ENCODE measurements around the gene HYAL3. TPM values are rescaled to one million over a fixed set of nuclear protein-coding genes. Genes with fewer than 3 reads are reported as not detected.

Gene HYAL3
- total RNA-seq, 1 experiment from 2014 or later: 20.8 TPM

- Histone ChIP-seq H3K9me2 (replicated peaks; ENCODE audit: low read length) (no peaks in the 10 kb centered on the region), H4K20me1 (ENCODE audit: low read length) (no peaks in the 10 kb centered on the region), H2AFZ (ENCODE audit: low read length) (peak overlapping the region; percentile 57; the same call in 1 of the 2 replicates), H3K79me2 (ENCODE audit: low read length) (peaks cover 14% of the 10 kb centered on the region), H3K27me3 (ENCODE audit: low read length) (no peaks in the 10 kb centered on the region), H3K36me3 (ENCODE audit: low read depth, low read length) (no peaks in the 10 kb centered on the region), H3K9ac (ENCODE audit: low read length) (peak overlapping the region; percentile 81), H3K4me3 (ENCODE audit: low read length) (peak overlapping the region; percentile 52), H3K4me2 (ENCODE audit: low read length) (peak overlapping the region; percentile 71), H3K4me1 (ENCODE audit: insufficient read depth, low read length) (peaks cover 20% of the 10 kb centered on the region), H3K9me3 (ENCODE audit: low read length) (no peaks in the 10 kb centered on the region), H3K27ac (ENCODE audit: low read length) (peak overlapping the region; percentile 90), H3F3A (ENCODE audit: low read length, unreplicated experiment) (no peaks in the 10 kb centered on the region)
- POLR2A ChIA-PET (ENCODE audit: unreplicated experiment): interaction anchor here (0.6 to 1.8 kb wide), 5 partner anchors 11 to 1860 kb away, joined by 3 to 12 read pairs (median 4); partner anchors contain the start of genes CCDC51, CYB561D2, NPRL2 and TMA7
- CTCF ChIA-PET: interaction anchor here (0.9 to 1.6 kb wide), 2 partner anchors 24 to 37 kb away, joined by 5 to 7 read pairs; no protein-coding TSS in a partner anchor
- intact Hi-C loops (cut with micrococcal nuclease): loop anchor here (1.0 to 2.0 kb wide), 3 partner anchors 17 to 65 kb away; no protein-coding TSS in a partner anchor
- DNase-seq: no peak
- TSS peak; percentile 92 for BruUV-seq (replicated peaks)
- ATAC-seq: no peak
- TF ChIP-seq CTCF (conservative IDR thresholded peaks at IDR 0.05; ENCODE audit: low read depth, low read length): no peak
- no peak for TF ChIP-seq EZH2phosphoT487 (IDR thresholded peaks at IDR 0.05; ENCODE audit: borderline replicate concordance, low read length)
- TF ChIP-seq EZH2 (IDR thresholded peaks at IDR 0.05; ENCODE audit: low read length, unreplicated experiment): no peak
Observed at GRCh38 chr3:50299929-50300680, 900 bp upstream of the HYAL3 start.

- no TSS peak for BruUV-seq (replicated peaks)
- DNase-seq: no peak
- no peak for ATAC-seq
- Histone ChIP-seq H3K36me3 (ENCODE audit: low read depth, low read length) (no peaks in the 10 kb centered on the region), H3K27ac (ENCODE audit: low read length) (peak overlapping the region; percentile 90), H3K4me1 (ENCODE audit: insufficient read depth, low read length) (peaks cover 20% of the 10 kb centered on the region), H3K9ac (ENCODE audit: low read length) (peak overlapping the region; percentile 81), H3K4me2 (ENCODE audit: low read length) (peak overlapping the region; percentile 71), H2AFZ (ENCODE audit: low read length) (peak overlapping the region; percentile 57; the same call in 1 of the 2 replicates), H3K9me3 (ENCODE audit: low read length) (no peaks in the 10 kb centered on the region), H3K27me3 (ENCODE audit: low read length) (no peaks in the 10 kb centered on the region), H3K9me2 (replicated peaks; ENCODE audit: low read length) (no peaks in the 10 kb centered on the region), H3K4me3 (ENCODE audit: low read length) (peak overlapping the region; percentile 52), H3F3A (ENCODE audit: low read length, unreplicated experiment) (no peaks in the 10 kb centered on the region), H4K20me1 (ENCODE audit: low read length) (no peaks in the 10 kb centered on the region), H3K79me2 (ENCODE audit: low read length) (peaks cover 14% of the 10 kb centered on the region)
- intact Hi-C loops (cut with micrococcal nuclease): loop anchor here (1.0 to 2.0 kb wide), 3 partner anchors 18 to 65 kb away; no protein-coding TSS in a partner anchor
- CTCF ChIA-PET: interaction anchor here (0.7 to 1.6 kb wide), 4 partner anchors 22 to 53 kb away, joined by 4 to 7 read pairs (median 6); no protein-coding TSS in a partner anchor
- no peak for TF ChIP-seq EZH2phosphoT487 (IDR thresholded peaks at IDR 0.05; ENCODE audit: borderline replicate concordance, low read length)
- no peak for TF ChIP-seq CTCF (conservative IDR thresholded peaks at IDR 0.05; ENCODE audit: low read depth, low read length)
- TF ChIP-seq EZH2 (IDR thresholded peaks at IDR 0.05; ENCODE audit: low read length, unreplicated experiment): no peak
- POLR2A ChIA-PET (ENCODE audit: unreplicated experiment): interaction anchor here (0.6 to 1.8 kb wide), 4 partner anchors 10 to 51 kb away, joined by 3 to 12 read pairs (median 6); partner anchors contain the start of genes CYB561D2 and NPRL2
Observed at GRCh38 chr3:50299638-50299928, 378 bp upstream of the HYAL3 start.
